NCI-H226 (cell line): ENCODE results near the gene CEP164.

ENCODE experiments used
- DNase-seq: peaks from one replicate; pipeline ENCODE4 v3.0.0-alpha.2; 2015

The CEP164 gene

GRCh38 chr11:117423046-117423575, 95.5 kb downstream of the CEP164 start:
- DNase-seq: no peak

- no peak for DNase-seq
Observed at GRCh38 chr11:117424781-117425180, 97.1 kb downstream of the CEP164 start.

- DNase-seq: no peak
Observed at GRCh38 chr11:117425679-117426296, 98.1 kb downstream of the CEP164 start.

- peak; percentile 16 for DNase-seq
Observed at GRCh38 chr11:117426297-117426685, 98.6 kb downstream of the CEP164 start.

- no peak for DNase-seq
Observed at GRCh38 chr11:117426941-117427340, 99.3 kb downstream of the CEP164 start.

- no peak for DNase-seq
Observed at GRCh38 chr11:117427356-117427874, 99.8 kb downstream of the CEP164 start.

GRCh38 chr11:117428186-117428855, 100.7 kb downstream of the CEP164 start:
- no peak for DNase-seq

GRCh38 chr11:117428856-117429229, 101.2 kb downstream of the CEP164 start:
- DNase-seq: no peak

- DNase-seq: no peak
Observed at GRCh38 chr11:117430293-117430955, 102.8 kb downstream of the CEP164 start.

GRCh38 chr11:117431436-117431835, 103.8 kb downstream of the CEP164 start:
- DNase-seq: no peak

GRCh38 chr11:117433717-117434116, 106.1 kb downstream of the CEP164 start:
- no peak for DNase-seq

GRCh38 chr11:117434481-117434880, 106.8 kb downstream of the CEP164 start:
- no peak for DNase-seq

- DNase-seq: no peak
Observed at GRCh38 chr11:117435326-117435725, 107.7 kb downstream of the CEP164 start.

GRCh38 chr11:117437041-117437790, 109.6 kb downstream of the CEP164 start:
- no peak for DNase-seq

- no peak for DNase-seq
Observed at GRCh38 chr11:117437791-117438130, 110.1 kb downstream of the CEP164 start.

GRCh38 chr11:117438371-117439000, 110.8 kb downstream of the CEP164 start:
- no peak for DNase-seq

GRCh38 chr11:117439256-117439655, 111.6 kb downstream of the CEP164 start:
- no peak for DNase-seq

GRCh38 chr11:117440258-117440657, 112.6 kb downstream of the CEP164 start:
- DNase-seq: no peak

- no peak for DNase-seq
Observed at GRCh38 chr11:117441146-117441975, 113.7 kb downstream of the CEP164 start.

- no peak for DNase-seq
Observed at GRCh38 chr11:117442049-117442868, 114.6 kb downstream of the CEP164 start.

GRCh38 chr11:117442869-117443239, 115.2 kb downstream of the CEP164 start:
- DNase-seq: no peak
